Central memory CD8-positive, alpha-beta T cell (primary cell): ENCODE measurements around the gene CBLN3.

Experiments
- ATAC-seq: fragments of 150-1000 bp; cut with Tn5 transposase; replicated peaks from 2 replicates; pipeline ENCODE4 v1.10.0; 2022; ENCODE audit warnings: mild to moderate bottlenecking, moderate FRiP score, moderate number of reproducible peaks; ENCODE audit not compliant: poor library complexity, severe bottlenecking; ENCODE audit errors: extremely low read depth
- DNase-seq, 2 donors: peaks; one replicate each; pipeline ENCODE4 v3.0.0; 2021; ENCODE audit warnings: low spot score in 2 of 2
- H3K27ac Mint-ChIP-seq: one replicate; pipeline ENCODE4 v1.8.0; 2022; ENCODE audit warnings: low read depth, mild to moderate bottlenecking, moderate library complexity, mixed read lengths
- H3K27me3 Mint-ChIP-seq: one replicate; pipeline ENCODE4 v1.8.0; 2022; ENCODE audit warnings: mixed read lengths
- H3K36me3 Mint-ChIP-seq: one replicate; pipeline ENCODE4 v1.8.0; 2022; ENCODE audit warnings: mild to moderate bottlenecking, moderate library complexity, mixed read lengths; ENCODE audit not compliant: insufficient read depth
- H3K4me1 Mint-ChIP-seq: one replicate; pipeline ENCODE4 v1.8.0; 2022; ENCODE audit warnings: mixed read lengths
- H3K4me3 Mint-ChIP-seq: one replicate; pipeline ENCODE4 v1.8.0; 2022; ENCODE audit warnings: mild to moderate bottlenecking, moderate library complexity, mixed read lengths
- H3K9me3 Mint-ChIP-seq: one replicate; pipeline ENCODE4 v1.8.0; 2022; ENCODE audit warnings: mixed read lengths

The CBLN3 gene

GRCh38 chr14:24401810-24402702, 27.4 kb downstream of the CBLN3 start:
- Mint-ChIP-seq H3K4me1 (peaks cover 5% of the 10 kb centered on the region), H3K36me3 (peaks cover 1% of the 10 kb centered on the region), H3K27me3 (peaks cover 67% of the 10 kb centered on the region), H3K27ac (no peak overlapping the region), H3K9me3 (no peaks in the 10 kb centered on the region), H3K4me3 (no peak overlapping the region)
- no peak for DNase-seq
- no peak for ATAC-seq

GRCh38 chr14:24399999-24400718, 29.3 kb downstream of the CBLN3 start:
- H3K4me1 Mint-ChIP-seq: peaks cover 5% of the 10 kb centered on the region
- H3K27ac Mint-ChIP-seq: no peak overlapping the region
- H3K27me3 Mint-ChIP-seq: peaks cover 48% of the 10 kb centered on the region

GRCh38 chr14:24399447-24399822, 30.0 kb downstream of the CBLN3 start:
- peak overlapping the region; percentile 70 for H3K4me3 Mint-ChIP-seq
- no peak overlapping the region for H3K27ac Mint-ChIP-seq
- peaks cover 41% of the 10 kb centered on the region for H3K27me3 Mint-ChIP-seq
- H3K9me3 Mint-ChIP-seq: no peaks in the 10 kb centered on the region
- H3K4me1 Mint-ChIP-seq: peaks cover 5% of the 10 kb centered on the region
- peaks cover 1% of the 10 kb centered on the region for H3K36me3 Mint-ChIP-seq
- ATAC-seq (no peak), DNase-seq (no peak)

More at GRCh38 chr14:24399999-24400718, 29.3 kb downstream of the CBLN3 start:
- Mint-ChIP-seq H3K9me3 (no peaks in the 10 kb centered on the region), H3K4me3 (peak overlapping the region; percentile 70), H3K36me3 (peaks cover 1% of the 10 kb centered on the region)
- ATAC-seq (no peak), DNase-seq (no peak)

- Mint-ChIP-seq H3K4me3 (peak within 1 kb of the TSS; percentile 70), H3K27me3 (peaks cover 36% of the 10 kb centered on the region), H3K27ac (no peak within 1 kb of the TSS), H3K4me1 (peaks cover 5% of the 10 kb centered on the region), H3K9me3 (no peaks in the 10 kb centered on the region), H3K36me3 (peaks cover 1% of the 10 kb centered on the region)
- no peak for DNase-seq
- ATAC-seq: peak; percentile 64
Measured at GRCh38 chr14:24398653-24399446, 30.6 kb downstream of the CBLN3 start, which contains the start of gene NYNRIN. Gene NYNRIN (plus strand): TSS chr14:24399003. CDS start chr14:24399247, 244 bp downstream.

GRCh38 chr14:24398293-24398652, 31.2 kb downstream of the CBLN3 start:
- Mint-ChIP-seq H3K27ac (no peak overlapping the region), H3K4me3 (no peak overlapping the region), H3K4me1 (peaks cover 5% of the 10 kb centered on the region), H3K27me3 (peaks cover 30% of the 10 kb centered on the region), H3K36me3 (peaks cover 1% of the 10 kb centered on the region), H3K9me3 (no peaks in the 10 kb centered on the region)
- ATAC-seq (no peak), DNase-seq (no peak)

- DNase-seq (no peak), ATAC-seq (no peak)
- Mint-ChIP-seq H3K4me3 (peak overlapping the region; percentile 42), H3K4me1 (peaks cover 5% of the 10 kb centered on the region), H3K27ac (no peak overlapping the region), H3K36me3 (peaks cover 1% of the 10 kb centered on the region), H3K27me3 (peaks cover 27% of the 10 kb centered on the region), H3K9me3 (no peaks in the 10 kb centered on the region)
Measured at GRCh38 chr14:24397639-24398292, 31.7 kb downstream of the CBLN3 start.

GRCh38 chr14:24395609-24396582, 33.6 kb downstream of the CBLN3 start:
- Mint-ChIP-seq H3K4me1 (peaks cover 5% of the 10 kb centered on the region), H3K4me3 (no peak overlapping the region), H3K27ac (no peak overlapping the region), H3K36me3 (peaks cover 1% of the 10 kb centered on the region), H3K27me3 (peaks cover 36% of the 10 kb centered on the region), H3K9me3 (no peaks in the 10 kb centered on the region)
- ATAC-seq (no peak), DNase-seq (no peak)

GRCh38 chr14:24394275-24394674, 35.2 kb downstream of the CBLN3 start:
- peaks cover 38% of the 10 kb centered on the region for H3K27me3 Mint-ChIP-seq
- no peak overlapping the region for H3K4me3 Mint-ChIP-seq
- H3K9me3 Mint-ChIP-seq: no peaks in the 10 kb centered on the region
- DNase-seq (no peak), ATAC-seq (no peak)
- no peak overlapping the region for H3K27ac Mint-ChIP-seq
- no peaks in the 10 kb centered on the region for H3K36me3 Mint-ChIP-seq
- H3K4me1 Mint-ChIP-seq: peaks cover under 1% of the 10 kb centered on the region

- no peak overlapping the region for H3K27ac Mint-ChIP-seq
- no peaks in the 10 kb centered on the region for H3K4me1 Mint-ChIP-seq
- no peak for ATAC-seq
- H3K27me3 Mint-ChIP-seq: peaks cover 44% of the 10 kb centered on the region
- H3K4me3 Mint-ChIP-seq: no peak overlapping the region
- no peaks in the 10 kb centered on the region for H3K36me3 Mint-ChIP-seq
- H3K9me3 Mint-ChIP-seq: no peaks in the 10 kb centered on the region
- no peak for DNase-seq
Measured at GRCh38 chr14:24392325-24393091, 37.0 kb downstream of the CBLN3 start.

GRCh38 chr14:24390701-24391468, 38.6 kb downstream of the CBLN3 start:
- H3K4me1 Mint-ChIP-seq: no peaks in the 10 kb centered on the region
- no peak overlapping the region for H3K27ac Mint-ChIP-seq
- no peak overlapping the region for H3K4me3 Mint-ChIP-seq
- peaks cover 44% of the 10 kb centered on the region for H3K27me3 Mint-ChIP-seq
- H3K36me3 Mint-ChIP-seq: no peaks in the 10 kb centered on the region
- no peak for DNase-seq
- no peak for ATAC-seq
- H3K9me3 Mint-ChIP-seq: no peaks in the 10 kb centered on the region
